ENCODE data around the gene ZNF562. TPM values are rescaled to one million over a fixed set of nuclear protein-coding genes. Genes with fewer than 3 reads are reported as not detected.
"Not testable (repeated sequence)": the region's sequence is repeated elsewhere in the genome, so short reads cannot be mapped to it uniquely, and the experiment has no call there.

ZNF562 gene
- total RNA-seq, 4 donors from 2014 or later = 26.3 to 45.6 (median 34.0) TPM

DNA sequence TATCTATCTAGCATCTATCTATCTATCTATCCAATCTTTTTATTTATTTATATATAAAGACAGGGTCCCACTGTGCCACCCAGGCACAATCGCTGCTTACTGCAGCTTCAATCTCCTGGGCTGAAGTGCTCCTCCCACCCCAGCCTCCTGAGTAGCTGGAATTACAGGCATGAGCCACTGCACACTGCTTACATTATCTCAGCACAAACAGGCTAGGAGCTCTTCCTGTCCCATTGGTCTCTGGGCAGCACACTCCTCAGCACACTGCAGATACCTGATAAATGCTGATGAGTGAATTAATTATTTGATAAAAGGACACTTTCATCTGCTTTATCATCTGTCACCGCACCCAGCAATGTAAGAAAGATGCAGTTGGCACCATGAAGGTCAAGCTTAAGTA lies 16.1 kb downstream of the ZNF562 start:
- Histone ChIP-seq H3K4me1 (no peaks in the 10 kb centered on the region), H3K36me3 (peaks cover 26 to 99% (median 32%) of the 10 kb centered on the region in 3 donors), H3K9me3 (peaks cover 0 to 62% (median 16%) of the 10 kb centered on the region in 3 donors), H3K27ac (no peak overlapping the region), H3K27me3 (no peaks in the 10 kb centered on the region), H3K4me3 (no peak overlapping the region)
- intact Hi-C loops (cut with DNase I) = no loop called here
- DNase-seq = no peak
- TF ChIP-seq, protein P1, sequence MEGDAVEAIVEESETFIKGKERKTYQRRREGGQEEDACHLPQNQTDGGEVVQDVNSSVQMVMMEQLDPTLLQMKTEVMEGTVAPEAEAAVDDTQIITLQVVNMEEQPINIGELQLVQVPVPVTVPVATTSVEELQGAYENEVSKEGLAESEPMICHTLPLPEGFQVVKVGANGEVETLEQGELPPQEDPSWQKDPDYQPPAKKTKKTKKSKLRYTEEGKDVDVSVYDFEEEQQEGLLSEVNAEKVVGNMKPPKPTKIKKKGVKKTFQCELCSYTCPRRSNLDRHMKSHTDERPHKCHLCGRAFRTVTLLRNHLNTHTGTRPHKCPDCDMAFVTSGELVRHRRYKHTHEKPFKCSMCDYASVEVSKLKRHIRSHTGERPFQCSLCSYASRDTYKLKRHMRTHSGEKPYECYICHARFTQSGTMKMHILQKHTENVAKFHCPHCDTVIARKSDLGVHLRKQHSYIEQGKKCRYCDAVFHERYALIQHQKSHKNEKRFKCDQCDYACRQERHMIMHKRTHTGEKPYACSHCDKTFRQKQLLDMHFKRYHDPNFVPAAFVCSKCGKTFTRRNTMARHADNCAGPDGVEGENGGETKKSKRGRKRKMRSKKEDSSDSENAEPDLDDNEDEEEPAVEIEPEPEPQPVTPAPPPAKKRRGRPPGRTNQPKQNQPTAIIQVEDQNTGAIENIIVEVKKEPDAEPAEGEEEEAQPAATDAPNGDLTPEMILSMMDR (IDR thresholded peaks at IDR 0.05) = no peak
- no peak for TF ChIP-seq POLR2A (IDR thresholded peaks at IDR 0.05)
- 80 to 100% methylated on average over 2 of the region's 2 CpGs for WGBS, 2 donors

DNA sequence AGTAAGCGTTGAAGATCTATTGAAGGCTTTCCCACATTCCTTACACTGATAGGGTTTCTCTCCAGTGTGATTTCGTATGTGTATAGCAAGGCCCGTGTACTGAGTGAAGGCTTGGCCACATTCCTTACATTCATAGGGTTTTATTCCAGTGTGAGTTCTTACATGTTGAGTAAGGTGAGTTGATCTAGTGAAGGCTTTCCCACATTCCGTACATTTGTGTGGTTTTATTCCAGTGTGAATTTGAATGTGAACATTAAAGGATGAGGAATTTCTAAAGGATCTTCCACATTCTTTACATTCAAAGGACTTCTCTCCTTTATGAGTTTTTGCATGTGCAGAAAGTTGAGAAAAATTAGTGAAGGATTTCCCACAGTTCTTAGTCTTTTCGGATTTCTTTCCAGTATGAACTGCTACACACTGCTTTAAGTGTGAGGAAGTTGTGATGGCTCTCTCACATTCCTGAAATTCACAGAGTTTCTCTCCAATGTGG lies 21.8 kb downstream of the ZNF562 start:
- DNase-seq; H3K4me1 ChIP-seq; H3K27ac ChIP-seq; intact Hi-C loops (cut with DNase I); H3K27me3 ChIP-seq: not testable (repeated sequence)
- whole genome bisulfite sequencing, 2 donors = 91 to 100% methylated on average over 5 of the region's 5 CpGs
- Histone ChIP-seq H3K4me3 (peak overlapping the region in 1 of 4 donors; percentile 16), H3K9me3 (peaks cover 0 to 91% (median 38%) of the 10 kb centered on the region in 3 donors), H3K36me3 (peaks cover 40 to 100% (median 47%) of the 10 kb centered on the region in 3 donors)

DNA sequence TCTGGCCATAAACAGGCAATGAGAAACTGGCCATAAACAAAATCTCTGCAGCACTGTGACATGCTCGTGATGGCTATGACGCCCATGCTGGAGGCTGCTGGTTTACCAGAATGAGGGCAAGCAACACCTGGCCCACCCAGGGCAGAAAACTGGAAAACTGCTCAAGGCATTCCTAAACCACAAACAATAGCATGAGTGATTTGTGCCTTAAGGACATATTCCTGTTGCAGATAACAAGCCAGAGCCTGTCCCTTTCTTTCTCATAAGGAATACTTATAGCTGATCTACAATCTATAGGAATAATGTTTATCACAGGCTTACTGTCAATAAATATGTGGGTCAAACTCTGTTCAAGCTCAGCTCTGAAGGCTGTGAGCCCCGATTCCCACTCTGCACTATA lies 23.4 kb downstream of the ZNF562 start:
- H3K9me3 ChIP-seq = peaks cover 0 to 93% (median 38%) of the 10 kb centered on the region in 3 donors
- H3K27me3 ChIP-seq; H3K4me1 ChIP-seq; H3K27ac ChIP-seq; H3K4me3 ChIP-seq; DNase-seq; intact Hi-C loops (cut with DNase I): not testable (repeated sequence)
- H3K36me3 ChIP-seq = peaks cover 40 to 99% (median 42%) of the 10 kb centered on the region in 3 donors
- 82 to 93% methylated on average over 3 of the region's 3 CpGs for WGBS, 2 donors

DNA sequence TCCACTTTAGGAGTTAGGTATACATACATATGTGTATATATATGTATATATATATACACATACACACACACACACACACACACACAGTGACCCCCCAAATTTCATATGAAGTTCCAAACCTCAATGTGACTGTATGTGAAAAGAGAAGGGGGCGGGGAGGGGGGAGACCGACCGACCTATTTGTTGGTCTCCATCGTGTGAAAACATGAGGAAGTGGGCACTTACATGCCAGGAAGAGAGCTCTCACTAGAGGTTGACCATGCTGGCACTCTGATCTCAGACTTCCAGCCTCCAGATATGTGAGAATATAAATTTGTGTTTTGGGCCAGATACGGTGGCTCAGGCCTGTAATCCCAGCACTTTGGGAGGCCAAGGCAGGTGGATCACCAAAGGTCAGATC lies 24.6 kb downstream of the ZNF562 start:
- Histone ChIP-seq H3K9me3 (peaks cover 0 to 82% (median 38%) of the 10 kb centered on the region in 3 donors), H3K27me3 (no peaks in the 10 kb centered on the region), H3K27ac (no peak overlapping the region), H3K4me1 (no peaks in the 10 kb centered on the region), H3K36me3 (peaks cover 33 to 98% (median 38%) of the 10 kb centered on the region in 3 donors), H3K4me3 (no peak overlapping the region)
- 90% methylated on average over 5 of the region's 5 CpGs; no CpG with 5 or more reads in 1 of the 2 donors for WGBS, 2 donors
- DNase-seq = no peak
- intact Hi-C loops (cut with DNase I) = no loop called here
- no peak for TF ChIP-seq POLR2A (IDR thresholded peaks at IDR 0.05)
- TF ChIP-seq, protein P1 (IDR thresholded peaks at IDR 0.05) = no peak

DNA sequence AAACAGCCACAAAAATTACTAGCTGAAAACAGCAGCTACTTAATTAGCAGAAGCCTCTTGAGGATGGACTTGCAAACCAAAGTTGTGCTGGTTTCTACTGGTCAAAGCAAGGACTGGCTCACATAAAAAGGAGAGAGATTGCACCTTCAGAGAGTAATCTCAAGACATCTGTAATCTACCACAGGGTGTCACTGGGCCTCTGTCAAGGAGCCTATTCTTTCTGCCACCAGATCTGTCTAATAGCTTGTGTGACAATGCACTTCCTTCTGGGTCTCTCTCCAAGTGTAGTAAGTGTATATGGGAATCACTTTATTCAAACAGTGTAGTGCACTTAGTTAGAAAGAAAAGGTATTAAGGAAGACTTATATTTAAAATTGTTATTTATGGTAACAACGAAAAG lies 29.4 kb downstream of the ZNF562 start:
- peaks cover 0 to 55% (median 7%) of the 10 kb centered on the region in 3 donors for H3K9me3 ChIP-seq
- H3K36me3 ChIP-seq = peaks cover 0 to 83% (median 2%) of the 10 kb centered on the region in 3 donors
- no peak overlapping the region for H3K27ac ChIP-seq
- no peak overlapping the region for H3K4me3 ChIP-seq
- intact Hi-C loops (cut with DNase I) = no loop called here
- no peaks in the 10 kb centered on the region for H3K4me1 ChIP-seq
- TF ChIP-seq, protein P1 (IDR thresholded peaks at IDR 0.05) = no peak
- TF ChIP-seq POLR2A (IDR thresholded peaks at IDR 0.05) = no peak
- H3K27me3 ChIP-seq = no peaks in the 10 kb centered on the region
- no peak for DNase-seq
- 82% methylated on average over 1 of the region's 1 CpG for WGBS, 2 donors

DNA sequence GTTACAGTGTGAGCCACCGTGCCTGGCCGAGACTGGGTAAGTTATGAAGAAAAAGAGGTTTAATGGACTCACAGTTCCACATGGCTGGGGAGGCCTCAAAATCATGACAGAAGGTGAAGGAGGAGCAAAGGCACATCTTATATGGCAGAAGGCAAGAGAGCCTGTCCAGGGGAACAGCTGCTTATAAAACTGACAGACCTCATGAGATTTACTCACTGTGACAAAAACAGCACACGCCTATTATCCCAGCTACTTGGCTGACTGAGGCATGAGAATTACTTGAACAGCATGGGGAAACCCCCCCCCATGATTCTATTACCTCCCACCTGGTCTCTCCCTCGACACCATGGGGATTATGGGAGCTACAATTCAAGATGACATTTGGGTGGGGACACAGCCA lies 30.4 kb downstream of the ZNF562 start:
- TF ChIP-seq, protein P1 (IDR thresholded peaks at IDR 0.05) = no peak
- TF ChIP-seq POLR2A (IDR thresholded peaks at IDR 0.05) = no peak
- no peak for DNase-seq
- peaks cover 0 to 73% (median 0%) of the 10 kb centered on the region in 3 donors for H3K36me3 ChIP-seq
- intact Hi-C loops (cut with DNase I) = no loop called here
- 87 to 88% methylated on average over 4 of the region's 4 CpGs for WGBS, 2 donors
- H3K9me3 ChIP-seq = peaks cover 0 to 48% (median 7%) of the 10 kb centered on the region in 3 donors
- H3K4me1 ChIP-seq = no peaks in the 10 kb centered on the region
- no peak overlapping the region for H3K27ac ChIP-seq
- no peak overlapping the region for H3K4me3 ChIP-seq
- no peaks in the 10 kb centered on the region for H3K27me3 ChIP-seq
